Measurements from ENCODE around the gene ZDHHC1.

Gene ZDHHC1

DNA sequence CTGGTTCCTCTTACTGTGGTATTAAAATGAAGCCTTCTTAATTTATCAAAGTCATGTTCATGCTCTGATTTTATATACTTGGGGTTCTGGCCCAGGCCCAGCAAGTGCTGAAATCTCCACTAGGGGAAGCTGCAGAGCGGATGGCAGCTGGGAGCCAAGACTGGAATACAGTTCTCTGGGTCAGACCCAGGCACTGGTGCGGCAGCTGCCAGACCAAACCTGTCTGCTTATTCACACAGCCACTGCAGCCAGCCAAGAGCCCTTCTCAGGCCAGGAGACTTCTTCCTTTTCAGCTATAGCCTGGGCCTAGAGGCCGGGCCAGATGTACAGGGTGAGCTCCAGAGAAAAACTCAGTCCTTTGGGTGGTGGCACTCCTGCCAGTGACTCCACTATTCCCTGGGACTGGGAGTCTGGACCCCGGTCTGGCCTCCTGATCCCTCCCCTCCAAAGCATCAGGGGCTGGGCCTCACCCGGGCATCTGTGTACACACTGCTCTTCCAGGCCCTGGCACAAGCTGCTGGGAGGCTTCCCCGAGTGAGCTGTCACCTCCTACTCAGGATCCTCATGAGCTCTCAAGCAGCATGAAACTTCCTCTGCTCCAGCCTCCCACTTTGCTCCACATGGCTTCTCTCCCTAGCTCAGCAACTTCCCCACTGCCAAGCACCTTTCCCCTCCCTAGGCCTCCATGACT is 40.3 kb upstream of the ZDHHC1 start:
- DNase-seq (ENCODE audit: low read depth): no peak
- TF ChIP-seq, protein P1, sequence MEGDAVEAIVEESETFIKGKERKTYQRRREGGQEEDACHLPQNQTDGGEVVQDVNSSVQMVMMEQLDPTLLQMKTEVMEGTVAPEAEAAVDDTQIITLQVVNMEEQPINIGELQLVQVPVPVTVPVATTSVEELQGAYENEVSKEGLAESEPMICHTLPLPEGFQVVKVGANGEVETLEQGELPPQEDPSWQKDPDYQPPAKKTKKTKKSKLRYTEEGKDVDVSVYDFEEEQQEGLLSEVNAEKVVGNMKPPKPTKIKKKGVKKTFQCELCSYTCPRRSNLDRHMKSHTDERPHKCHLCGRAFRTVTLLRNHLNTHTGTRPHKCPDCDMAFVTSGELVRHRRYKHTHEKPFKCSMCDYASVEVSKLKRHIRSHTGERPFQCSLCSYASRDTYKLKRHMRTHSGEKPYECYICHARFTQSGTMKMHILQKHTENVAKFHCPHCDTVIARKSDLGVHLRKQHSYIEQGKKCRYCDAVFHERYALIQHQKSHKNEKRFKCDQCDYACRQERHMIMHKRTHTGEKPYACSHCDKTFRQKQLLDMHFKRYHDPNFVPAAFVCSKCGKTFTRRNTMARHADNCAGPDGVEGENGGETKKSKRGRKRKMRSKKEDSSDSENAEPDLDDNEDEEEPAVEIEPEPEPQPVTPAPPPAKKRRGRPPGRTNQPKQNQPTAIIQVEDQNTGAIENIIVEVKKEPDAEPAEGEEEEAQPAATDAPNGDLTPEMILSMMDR (IDR thresholded peaks at IDR 0.05; ENCODE audit: insufficient read depth, low read depth, low read length, missing control alignments): no peak
- H3K4me3 ChIP-seq (ENCODE audit: low read depth, low read length): no peak overlapping the region

- TF ChIP-seq, protein P1 (IDR thresholded peaks at IDR 0.05; ENCODE audit: insufficient read depth, low read depth, low read length, missing control alignments): no peak
- H3K4me3 ChIP-seq (ENCODE audit: low read depth, low read length): no peak overlapping the region
- DNase-seq (ENCODE audit: low read depth): no peak
These were observed 38.6 kb upstream of the ZDHHC1 start for GRCh38 chr16:67454852-67455251.

GRCh38 chr16:67454104-67454503 is 37.8 kb upstream of the ZDHHC1 start:
- TF ChIP-seq, protein P1 (IDR thresholded peaks at IDR 0.05; ENCODE audit: insufficient read depth, low read depth, low read length, missing control alignments): no peak
- DNase-seq (ENCODE audit: low read depth): no peak
- H3K4me3 ChIP-seq (ENCODE audit: low read depth, low read length): no peak overlapping the region

GRCh38 chr16:67451704-67452435 is 35.6 kb upstream of the ZDHHC1 start:
- TF ChIP-seq, protein P1 (IDR thresholded peaks at IDR 0.05; ENCODE audit: insufficient read depth, low read depth, low read length, missing control alignments): no peak
- no peak for DNase-seq (ENCODE audit: low read depth)
- H3K4me3 ChIP-seq (ENCODE audit: low read depth, low read length): no peak overlapping the region

DNA sequence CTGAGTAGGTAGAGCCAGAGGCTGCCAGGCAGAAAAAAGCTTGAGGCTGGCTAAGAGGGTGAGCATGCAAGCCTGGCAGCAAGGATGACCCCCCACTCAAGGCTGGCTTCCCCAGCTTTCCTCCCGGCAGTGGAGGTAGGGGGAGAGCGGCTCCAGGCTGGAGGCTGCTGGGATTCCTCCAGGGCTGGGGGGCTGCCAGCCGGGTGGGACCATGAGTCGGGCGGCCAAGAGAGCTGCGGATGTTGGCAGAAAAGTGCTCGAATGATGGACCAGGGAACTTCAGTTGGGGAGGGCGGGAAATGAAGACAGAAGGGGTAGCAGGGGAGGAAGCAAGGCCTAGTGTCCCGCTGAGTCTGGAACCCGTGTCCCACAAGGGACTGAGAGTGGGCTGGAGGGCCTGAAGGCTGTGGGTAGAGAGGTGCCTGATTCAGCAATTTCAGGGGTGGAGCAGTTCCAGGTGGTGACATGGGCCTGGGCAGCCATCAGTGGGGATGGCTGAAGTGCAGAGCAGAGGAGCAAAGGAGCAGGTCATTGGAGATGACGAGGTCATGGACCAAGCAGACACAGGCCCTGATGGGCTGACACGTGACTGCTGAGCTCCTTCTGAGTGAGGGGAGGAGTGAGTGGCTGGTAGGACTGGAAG is 34.9 kb upstream of the ZDHHC1 start:
- TF ChIP-seq, protein P1 (IDR thresholded peaks at IDR 0.05; ENCODE audit: insufficient read depth, low read depth, low read length, missing control alignments): no peak
- no peak overlapping the region for H3K4me3 ChIP-seq (ENCODE audit: low read depth, low read length)
- no peak for DNase-seq (ENCODE audit: low read depth)

DNA sequence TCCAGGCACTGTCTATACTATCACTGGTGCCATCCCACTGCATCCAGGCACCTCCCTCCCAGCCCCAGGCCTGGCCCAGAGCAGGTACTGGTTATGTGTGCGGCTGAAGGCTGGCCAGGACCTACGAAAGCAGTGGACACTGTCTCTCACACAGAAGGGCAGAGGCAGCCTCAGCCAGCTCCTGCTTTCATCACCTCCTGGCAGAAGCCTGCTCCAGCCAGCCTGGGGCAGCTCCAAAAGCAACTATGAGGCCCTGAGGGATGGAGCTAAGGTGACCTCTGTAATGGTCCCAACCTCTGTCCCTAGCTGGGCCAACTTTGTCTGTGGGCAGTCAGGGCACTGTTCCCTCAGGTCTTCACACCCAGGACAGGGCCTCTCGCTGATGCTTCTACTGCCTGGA is 33.5 kb upstream of the ZDHHC1 start:
- no peak for DNase-seq (ENCODE audit: low read depth)
- TF ChIP-seq, protein P1 (IDR thresholded peaks at IDR 0.05; ENCODE audit: insufficient read depth, low read depth, low read length, missing control alignments): no peak
- no peak overlapping the region for H3K4me3 ChIP-seq (ENCODE audit: low read depth, low read length)

All from GM12865 (cell line).